Kidney (tissue), 14 donors: ENCODE data around the gene C9orf78. TPM values are rescaled to one million over a fixed set of nuclear protein-coding genes. Genes with fewer than 3 reads are reported as not detected.

Experiments used
- DNase-seq, 5 donors: peaks; one replicate each; pipeline ENCODE4 v3.0.0-alpha.2; 2013 to 2020
- FAIRE-seq: peaks from 2 replicates; lab custom pipeline; 2012; peaks lifted over from hg19 to GRCh38; lab: Jason Lieb, UNC
- H3K27ac ChIP-seq, 2 donors: one replicate each; pipeline ENCODE4 v1.7.0; 2013; ENCODE audit warnings: low read depth in 2 of 2, low read length in 2 of 2, inconsistent platforms in 1 of 2
- H3K27me3 ChIP-seq: one replicate; pipeline ENCODE4 v1.7.1; 2013; ENCODE audit warnings: low read length, inconsistent platforms; ENCODE audit not compliant: control insufficient read depth, insufficient read depth
- H3K36me3 ChIP-seq, 3 donors: one replicate each; pipeline versions ENCODE4 v1.7.0 to v1.7.1; 2013; ENCODE audit warnings: low read length in 3 of 3, control low read depth in 1 of 3, inconsistent platforms in 1 of 3; ENCODE audit not compliant: insufficient read depth in 3 of 3, control insufficient read depth in 2 of 3
- H3K4me1 ChIP-seq, 3 donors: one replicate each; pipeline versions ENCODE4 v1.7.0 to v1.7.1; 2013; ENCODE audit warnings: low read length in 3 of 3, inconsistent platforms in 1 of 3, low read depth in 1 of 3; ENCODE audit not compliant: control insufficient read depth in 2 of 3, insufficient read depth in 2 of 3
- H3K4me3 ChIP-seq, 3 donors: one replicate each; pipeline versions ENCODE4 v1.7.0 to v1.8.1; 2013; ENCODE audit warnings: low read length in 3 of 3, control low read depth in 1 of 3, inconsistent platforms in 1 of 3
- H3K9ac ChIP-seq, 3 donors: one replicate each; pipeline versions ENCODE4 v1.7.0 to v1.7.1; 2013; ENCODE audit warnings: low read length in 3 of 3, control low read depth in 1 of 3, inconsistent platforms in 1 of 3
- H3K9me3 ChIP-seq, 3 donors: one replicate each; pipeline versions ENCODE4 v1.7.0 to v1.7.1; 2013; ENCODE audit warnings: low read length in 3 of 3, control low read depth in 1 of 3, inconsistent platforms in 1 of 3; ENCODE audit not compliant: control insufficient read depth in 2 of 3, insufficient read depth in 1 of 3
- intact Hi-C: fragments of 100-400 bp; cut with DNase I; formaldehyde crosslinking; loops from one replicate; pipeline ENCODE4 v1.11.1; 2022
- polyA plus RNA-seq: library from polyadenylated mRNA; stranded (reverse); fragments of 350-450 nt; fragmentation: Illumina TruSeq; extraction: RNeasy Lipid Tissue Mini Kit (QIAGEN cat#74804); gene quantifications from one replicate; pipeline ENCODE4 v1.2.3, GENCODE V29; 2014; ENCODE audit warnings: low read depth, low replicate concordance; ENCODE audit not compliant: insufficient read depth
- total RNA-seq: library from RNA; stranded (reverse); fragmentation: NEBNext Ultra II Directional; extraction: Animal tissue kit (Norgen Biotek cat#: 25700); gene quantifications from one replicate; pipeline ENCODE4 v1.2.1, GENCODE V29; 2021
- TF ChIP-seq, protein P1 (sequence below): IDR thresholded peaks from 3 replicates; pipeline ENCODE4 v1.5.1; 2012; ENCODE audit warnings: mild to moderate bottlenecking, moderate library complexity, borderline replicate concordance; ENCODE audit not compliant: insufficient read depth; ENCODE audit errors: extremely low read depth
- donor health status: control.
- donor health status: control.
- donor health status: control.
- donor health status: control.
- donor health status: control.
- donor health status: DM: yes; HTN: yes; CAD: no.
- donor health status: Normal renal cell carcinoma (clear cell type).

Gene C9orf78
- total and polyA plus RNA-seq, 2 donors from 2014 or later: 39.7 to 62.1 TPM

- intact Hi-C loops: loop anchor here (5.0 to 10.0 kb wide), 3 partner anchors 44 to 656 kb away; partner anchors contain the start of gene ASB6
- DNase-seq (no peak), FAIRE-seq (no peak)
- Histone ChIP-seq H3K9me3 (no peaks in the 10 kb centered on the region), H3K9ac (no peak overlapping the region), H3K4me3 (no peak overlapping the region), H3K27me3 (no peaks in the 10 kb centered on the region), H3K36me3 (no peaks in the 10 kb centered on the region), H3K4me1 (peaks cover 0 to 2% (median 0%) of the 10 kb centered on the region in 3 donors), H3K27ac (no peak overlapping the region)
- TF ChIP-seq, protein P1, sequence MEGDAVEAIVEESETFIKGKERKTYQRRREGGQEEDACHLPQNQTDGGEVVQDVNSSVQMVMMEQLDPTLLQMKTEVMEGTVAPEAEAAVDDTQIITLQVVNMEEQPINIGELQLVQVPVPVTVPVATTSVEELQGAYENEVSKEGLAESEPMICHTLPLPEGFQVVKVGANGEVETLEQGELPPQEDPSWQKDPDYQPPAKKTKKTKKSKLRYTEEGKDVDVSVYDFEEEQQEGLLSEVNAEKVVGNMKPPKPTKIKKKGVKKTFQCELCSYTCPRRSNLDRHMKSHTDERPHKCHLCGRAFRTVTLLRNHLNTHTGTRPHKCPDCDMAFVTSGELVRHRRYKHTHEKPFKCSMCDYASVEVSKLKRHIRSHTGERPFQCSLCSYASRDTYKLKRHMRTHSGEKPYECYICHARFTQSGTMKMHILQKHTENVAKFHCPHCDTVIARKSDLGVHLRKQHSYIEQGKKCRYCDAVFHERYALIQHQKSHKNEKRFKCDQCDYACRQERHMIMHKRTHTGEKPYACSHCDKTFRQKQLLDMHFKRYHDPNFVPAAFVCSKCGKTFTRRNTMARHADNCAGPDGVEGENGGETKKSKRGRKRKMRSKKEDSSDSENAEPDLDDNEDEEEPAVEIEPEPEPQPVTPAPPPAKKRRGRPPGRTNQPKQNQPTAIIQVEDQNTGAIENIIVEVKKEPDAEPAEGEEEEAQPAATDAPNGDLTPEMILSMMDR: no peak
Measured at GRCh38 chr9:129781131-129781530, 53.9 kb downstream of the C9orf78 start.

- TF ChIP-seq, protein P1: no peak
- FAIRE-seq: no peak
Measured at GRCh38 chr9:129779560-129780190, 55.4 kb downstream of the C9orf78 start.

DNA sequence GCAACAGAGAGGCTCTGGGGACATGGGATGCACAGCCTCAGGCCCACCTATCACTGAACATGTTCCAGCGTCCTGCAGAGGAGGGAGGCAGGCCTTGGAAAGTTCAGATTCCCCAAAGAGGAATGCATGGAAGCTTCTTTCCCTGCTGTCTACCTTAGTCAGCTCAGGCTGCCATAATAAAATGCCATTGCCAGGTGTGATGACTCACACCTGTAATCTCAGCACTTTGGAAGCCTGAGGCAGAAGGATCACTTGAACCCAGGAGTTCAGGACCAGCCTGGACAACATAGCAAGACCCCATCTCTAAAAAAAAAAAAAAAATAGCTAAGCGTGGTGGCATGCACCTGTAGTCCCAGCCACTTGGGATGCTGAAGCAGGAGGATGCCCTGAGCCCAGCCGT is 56.6 kb downstream of the C9orf78 start:
- Histone ChIP-seq H3K4me1 (peaks cover 0 to 2% (median 0%) of the 10 kb centered on the region in 3 donors), H3K27ac (no peak overlapping the region), H3K36me3 (no peaks in the 10 kb centered on the region), H3K9me3 (no peaks in the 10 kb centered on the region), H3K27me3 (no peaks in the 10 kb centered on the region), H3K9ac (no peak overlapping the region), H3K4me3 (no peak overlapping the region)
- DNase-seq (no peak), FAIRE-seq (no peak)
- TF ChIP-seq, protein P1: no peak
- intact Hi-C loops: no loop called here

More at GRCh38 chr9:129779560-129780190, 55.4 kb downstream of the C9orf78 start:
- no peak overlapping the region for H3K9ac ChIP-seq
- no peak overlapping the region for H3K27ac ChIP-seq
- H3K4me3 ChIP-seq: no peak overlapping the region
- H3K9me3 ChIP-seq: no peaks in the 10 kb centered on the region
- no peaks in the 10 kb centered on the region for H3K27me3 ChIP-seq
- no peaks in the 10 kb centered on the region for H3K36me3 ChIP-seq
- intact Hi-C loops: loop anchor here (5.0 to 10.0 kb wide), 3 partner anchors 42 to 655 kb away; partner anchors contain the start of gene ASB6
- no peak for DNase-seq
- peaks cover 0 to 2% (median 0%) of the 10 kb centered on the region in 3 donors for H3K4me1 ChIP-seq
